Activated gamma-delta T cell (primary cell): Measurements from ENCODE around the gene ZSCAN16.

Experiments
- DNase-seq: peaks from one replicate; lab custom pipeline; 2025; lab: John Stamatoyannopoulos, UW

Gene ZSCAN16

DNA sequence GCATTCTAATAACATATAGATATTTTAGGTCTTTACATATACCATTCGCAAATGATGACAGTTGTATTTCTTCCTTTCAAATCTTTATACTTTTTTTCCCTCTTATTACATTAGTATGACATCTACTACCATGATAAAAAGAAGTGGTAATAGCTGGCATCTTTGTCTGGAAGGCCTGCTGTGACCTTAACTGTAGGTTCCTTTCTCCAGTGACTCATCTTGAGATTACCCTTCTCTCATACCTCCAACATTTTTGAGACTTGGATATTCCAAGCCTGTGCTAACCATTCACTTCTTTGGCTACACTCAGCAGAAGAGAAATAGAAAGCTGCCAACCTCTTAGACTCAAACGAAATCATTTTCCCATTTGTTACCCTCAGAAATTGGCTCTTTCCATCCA, 47.6 kb downstream of the ZSCAN16 start:
- no peak for DNase-seq

GRCh38 chr6:28176373-28176772, 52.0 kb downstream of the ZSCAN16 start:
- no peak for DNase-seq
